Measurements from ENCODE around the gene P2RX4.
A peak's percentile ranks its signal among the peaks of the same experiment; 100 is the strongest.
"Not testable (repeated sequence)": the region's sequence is repeated elsewhere in the genome, so short reads cannot be mapped to it uniquely, and the experiment has no call there.

The P2RX4 gene

GRCh38 chr12:121219353-121219986 lies 9.5 kb downstream of the P2RX4 start:
- no peak for FAIRE-seq
- no peak for DNase-seq (ENCODE audit: low spot score)

- no peak for FAIRE-seq
- no peak for DNase-seq (ENCODE audit: low spot score)
Observed at GRCh38 chr12:121222847-121223246, 12.9 kb downstream of the P2RX4 start.

GRCh38 chr12:121223292-121224285 lies 13.7 kb downstream of the P2RX4 start:
- DNase-seq (ENCODE audit: low spot score) (no peak), FAIRE-seq (no peak)

DNA sequence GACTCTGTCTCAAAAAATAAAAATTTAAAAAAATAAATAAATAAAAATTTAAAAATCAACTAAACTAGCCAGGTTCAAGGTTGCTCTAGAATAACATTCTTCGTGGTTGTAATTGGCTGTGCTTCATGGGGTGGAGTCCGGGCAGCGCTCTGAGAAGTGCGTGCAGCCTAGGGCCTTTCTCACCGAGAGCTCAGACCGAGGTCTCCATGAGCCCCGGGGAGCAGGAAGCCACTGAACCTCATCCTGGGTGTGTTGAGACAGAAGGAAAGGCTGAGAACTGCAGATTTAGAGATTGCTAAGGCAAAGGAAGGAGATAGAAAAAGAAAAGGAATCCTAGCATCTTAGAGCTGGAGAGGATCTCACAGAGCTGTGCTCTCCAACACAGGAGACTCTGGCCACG lies 14.7 kb downstream of the P2RX4 start:
- FAIRE-seq (no peak), DNase-seq (ENCODE audit: low spot score) (no peak)

DNA sequence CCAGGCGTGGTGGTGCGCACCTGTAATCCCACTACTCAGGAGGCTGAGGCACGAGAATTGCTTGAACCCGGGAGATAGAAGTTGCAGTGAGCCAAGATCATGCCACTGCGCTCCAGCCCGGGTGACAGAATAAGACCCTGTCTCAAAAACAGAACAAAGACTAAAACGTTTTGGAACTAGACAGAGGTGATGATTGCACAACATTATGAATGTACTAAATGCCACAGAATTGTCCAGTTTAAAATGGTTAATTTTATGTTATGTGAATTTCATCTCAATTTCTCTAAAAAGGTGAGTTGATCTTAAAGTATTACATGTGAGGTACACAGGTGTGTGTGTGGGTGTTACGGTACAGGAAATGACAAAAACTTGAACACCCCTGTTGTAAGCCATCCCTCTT lies 16.5 kb downstream of the P2RX4 start:
- no peak for FAIRE-seq

DNA sequence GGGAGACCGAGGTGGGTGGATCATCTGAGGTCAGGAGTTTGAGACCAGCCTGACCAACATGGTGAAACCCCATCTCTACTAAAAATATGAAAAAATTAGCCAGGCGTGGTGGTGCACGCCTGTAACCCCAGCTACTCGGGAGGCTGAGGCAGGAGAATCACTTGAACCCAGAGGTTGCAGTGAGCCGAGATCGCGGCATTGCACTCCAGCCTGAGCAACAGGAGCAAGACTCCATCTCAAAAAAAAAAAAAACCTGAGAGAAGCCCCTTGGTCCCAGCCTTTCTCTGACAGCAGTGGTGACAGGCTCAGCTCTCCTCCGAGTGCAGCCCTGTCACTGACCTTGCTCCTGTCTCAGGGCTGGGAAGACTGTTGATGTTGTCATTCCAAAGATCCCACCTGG lies 16.9 kb downstream of the P2RX4 start:
- FAIRE-seq; DNase-seq (ENCODE audit: low spot score): not testable (repeated sequence)

More for the DNA sequence above, 16.5 kb downstream of the P2RX4 start:
- no peak for DNase-seq (ENCODE audit: low spot score)

- FAIRE-seq = no peak
- no peak for DNase-seq (ENCODE audit: low spot score)
Observed at GRCh38 chr12:121227294-121227693, 17.4 kb downstream of the P2RX4 start.

DNA sequence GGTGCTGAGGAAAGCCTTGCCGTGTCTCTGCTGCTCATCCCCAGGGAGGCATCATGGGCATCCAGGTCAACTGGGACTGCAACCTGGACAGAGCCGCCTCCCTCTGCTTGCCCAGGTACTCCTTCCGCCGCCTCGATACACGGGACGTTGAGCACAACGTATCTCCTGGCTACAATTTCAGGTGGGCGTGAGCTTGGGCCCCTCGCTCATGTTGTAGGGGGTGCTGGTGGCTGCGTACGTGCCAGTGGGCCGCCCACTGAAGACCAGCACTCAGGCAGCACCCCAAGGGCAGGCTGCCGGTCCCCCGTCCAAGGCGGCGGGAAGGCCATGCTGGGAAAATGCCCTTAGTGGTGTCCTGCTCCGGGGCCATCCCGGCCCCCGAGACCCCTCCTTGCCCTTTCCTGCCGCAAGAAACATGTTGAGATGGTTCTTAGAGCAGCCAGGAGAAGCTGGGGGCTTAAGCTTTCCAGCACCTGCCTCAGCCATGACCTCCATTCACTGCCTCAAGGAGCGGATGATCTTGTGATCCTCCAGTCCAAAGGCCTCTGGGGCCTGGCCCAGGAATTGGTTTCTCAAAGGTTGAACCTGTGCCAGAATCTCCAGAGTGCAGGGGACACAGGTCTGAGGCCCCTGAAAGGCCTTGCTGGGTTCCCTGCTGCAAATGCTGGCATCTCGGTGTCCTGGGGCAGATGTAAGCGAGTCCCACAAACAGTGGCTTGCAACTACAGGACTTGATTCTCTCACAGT lies 19.2 kb downstream of the P2RX4 start:
- no peak for FAIRE-seq
- DNase-seq (ENCODE audit: low spot score) = no peak

DNA sequence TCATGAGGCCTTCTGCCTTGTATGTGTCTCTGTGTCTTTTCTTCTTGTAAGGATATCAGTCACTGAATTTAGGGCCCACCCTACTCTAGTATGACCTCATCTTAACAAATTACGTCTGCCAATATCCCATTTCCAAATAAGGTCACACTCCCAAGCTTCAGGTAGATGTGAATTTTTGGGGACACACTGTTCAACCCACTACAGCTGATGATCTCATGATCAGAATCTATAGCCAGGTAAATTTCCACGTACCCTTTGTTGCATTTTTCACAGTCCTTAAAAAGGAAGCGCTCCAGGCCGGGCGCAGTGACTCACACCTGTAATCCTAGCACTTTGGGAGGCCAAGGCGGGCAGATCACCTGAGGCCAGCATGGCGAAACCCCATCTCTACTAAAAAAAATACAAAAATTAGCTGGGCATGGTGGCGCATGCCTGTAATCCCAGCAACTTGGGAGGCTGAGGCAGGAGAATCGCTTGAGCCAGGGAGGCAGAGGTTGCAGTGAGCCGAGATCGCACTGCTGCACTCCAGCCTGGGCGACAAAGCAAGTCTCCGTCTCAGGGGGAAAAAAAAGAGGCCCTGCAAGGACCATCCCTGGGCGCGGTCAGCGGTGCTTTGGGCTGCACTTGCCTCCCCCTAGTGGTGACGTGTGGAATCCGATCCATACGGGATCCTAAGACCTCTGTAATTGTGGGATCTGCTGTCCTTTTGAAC lies 20.1 kb downstream of the P2RX4 start:
- peak; percentile 45 for DNase-seq (ENCODE audit: low spot score)
- not testable (repeated sequence) for FAIRE-seq

DNA sequence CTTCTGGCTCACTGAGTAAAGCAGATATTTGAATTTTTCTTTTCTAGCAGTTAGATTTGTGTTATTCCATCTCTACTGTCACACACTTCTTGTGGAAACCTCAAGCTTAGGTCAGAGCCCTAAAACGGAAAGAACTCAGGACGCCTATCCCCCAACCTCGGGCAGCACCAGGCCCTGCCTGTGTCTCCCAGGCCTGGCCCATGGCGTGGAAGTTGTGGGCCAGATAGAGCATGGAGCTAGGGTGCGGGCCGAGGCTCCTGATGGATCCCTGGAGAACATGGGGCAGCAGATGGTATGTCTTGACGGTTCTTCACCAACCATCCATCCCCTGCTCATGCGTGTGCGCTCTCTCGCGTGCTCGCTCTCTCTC lies 20.6 kb downstream of the P2RX4 start:
- no peak for DNase-seq (ENCODE audit: low spot score)
- FAIRE-seq = no peak

- no peak for FAIRE-seq
- no peak for DNase-seq (ENCODE audit: low spot score)
Observed at GRCh38 chr12:121232163-121232562, 22.2 kb downstream of the P2RX4 start.

DNA sequence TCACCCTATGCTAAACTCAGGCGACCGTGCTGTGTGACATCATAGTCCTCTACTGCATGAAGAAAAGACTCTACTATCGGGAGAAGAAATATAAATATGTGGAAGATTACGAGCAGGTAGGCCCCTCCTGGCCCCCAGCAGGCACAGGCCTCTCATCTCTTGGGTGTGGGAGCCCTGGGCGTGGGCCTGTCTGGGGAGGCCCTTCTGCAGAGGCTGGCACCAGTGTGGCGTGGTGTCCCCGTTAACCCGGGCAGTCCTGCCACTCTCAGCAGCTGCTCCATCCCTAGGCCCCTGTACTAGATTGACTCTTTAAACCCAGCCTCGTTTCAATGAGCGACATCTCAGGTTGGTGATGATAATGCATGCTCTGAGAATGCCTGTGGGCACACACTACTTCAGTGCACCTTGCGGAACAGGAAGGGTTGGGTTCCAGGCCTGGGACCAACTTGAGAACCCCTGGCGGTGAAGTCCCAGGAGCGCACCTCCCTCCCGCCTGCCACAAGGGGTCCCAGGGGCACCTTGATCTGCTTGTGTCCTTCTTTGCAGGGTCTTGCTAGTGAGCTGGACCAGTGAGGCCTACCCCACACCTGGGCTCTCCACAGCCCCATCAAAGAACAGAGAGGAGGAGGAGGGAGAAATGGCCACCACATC lies 23.2 kb downstream of the P2RX4 start:
- DNase-seq (ENCODE audit: low spot score) = no peak
- no peak for FAIRE-seq

GRCh38 chr12:121233628-121234020 lies 23.7 kb downstream of the P2RX4 start:
- FAIRE-seq = no peak

DNA sequence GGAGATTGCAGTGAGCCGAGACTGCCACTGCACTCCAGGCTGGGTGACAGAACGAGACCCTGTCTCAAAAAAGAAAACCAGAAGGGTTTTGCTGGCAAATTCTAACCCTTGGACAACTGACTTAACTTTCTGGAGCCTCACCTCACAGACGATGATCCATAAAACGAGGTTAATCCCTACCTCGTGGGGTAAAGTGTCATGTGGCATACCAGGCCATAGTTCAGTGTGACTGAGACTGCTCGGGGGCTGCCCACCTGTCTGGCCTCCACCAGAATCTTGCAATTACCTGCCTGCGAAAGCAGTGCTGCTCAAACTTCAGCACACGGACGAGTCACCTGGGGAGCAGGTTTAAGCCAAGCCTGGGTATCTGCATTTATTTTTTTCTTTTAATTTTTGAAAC lies 26.8 kb downstream of the P2RX4 start:
- DNase-seq (ENCODE audit: low spot score) (no peak), FAIRE-seq (no peak)

More at GRCh38 chr12:121233628-121234020, 23.7 kb downstream of the P2RX4 start:
- DNase-seq (ENCODE audit: low spot score) = no peak

DNA sequence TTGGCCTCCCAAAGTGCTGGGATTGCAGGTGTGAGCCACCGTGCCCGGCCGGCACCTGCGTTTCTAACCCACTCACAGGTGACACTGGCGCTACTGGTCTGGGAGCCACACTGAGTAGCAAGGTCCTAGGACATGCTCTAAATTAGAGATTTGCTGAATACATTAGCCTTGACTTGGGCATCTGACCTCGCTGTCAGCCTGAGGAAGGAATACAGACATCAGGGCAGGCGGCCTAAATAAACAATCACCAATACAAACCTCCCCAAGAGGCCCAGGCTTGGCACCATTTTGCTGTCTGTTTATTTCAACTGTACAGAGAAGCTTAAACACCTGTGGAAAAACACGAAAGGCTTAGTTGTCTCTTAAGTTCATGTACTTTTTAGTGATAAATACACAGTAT lies 27.5 kb downstream of the P2RX4 start:
- DNase-seq (ENCODE audit: low spot score) (no peak), FAIRE-seq (no peak)

DNA sequence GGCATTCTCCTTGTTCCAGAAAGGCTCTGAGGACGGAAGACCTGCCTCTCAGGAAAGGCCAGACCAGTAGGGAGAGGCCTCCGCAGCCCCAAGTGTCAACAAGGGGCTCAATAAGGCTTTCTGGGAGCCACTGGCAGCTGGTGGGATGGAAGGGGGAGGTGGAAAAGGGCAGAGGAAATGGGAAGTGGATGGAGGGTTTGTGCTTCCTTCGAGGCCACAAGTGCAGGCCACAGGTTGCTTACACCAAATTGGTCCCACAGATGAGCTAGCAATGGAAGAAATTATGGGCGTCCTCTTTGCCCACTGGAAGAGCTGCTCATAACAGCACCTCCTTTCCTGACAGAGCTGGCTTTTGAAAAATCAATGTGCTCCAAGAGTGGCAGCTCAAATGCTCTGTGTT lies 28.2 kb downstream of the P2RX4 start:
- no peak for DNase-seq (ENCODE audit: low spot score)
- no peak for FAIRE-seq

GRCh38 chr12:121238604-121239350 lies 28.8 kb downstream of the P2RX4 start:
- no peak for FAIRE-seq
- no peak for DNase-seq (ENCODE audit: low spot score)

GRCh38 chr12:121239351-121240061 lies 29.6 kb downstream of the P2RX4 start:
- FAIRE-seq = no peak

GRCh38 chr12:121240062-121240420 lies 30.1 kb downstream of the P2RX4 start:
- no peak for FAIRE-seq
- DNase-seq (ENCODE audit: low spot score) = no peak

More at GRCh38 chr12:121239351-121240061, 29.6 kb downstream of the P2RX4 start:
- DNase-seq (ENCODE audit: low spot score) = no peak

Measured in RCC 7860 (cell line).